DMS153 treated with DMSO at 0.1 percent for 48 hours (cell line): ENCODE results near the gene TRIP4.

Experiments
- DNase-seq: peaks from one replicate; lab custom pipeline; 2025; ENCODE audit not compliant: unreplicated experiment; lab: John Stamatoyannopoulos, UW

The TRIP4 gene

DNA sequence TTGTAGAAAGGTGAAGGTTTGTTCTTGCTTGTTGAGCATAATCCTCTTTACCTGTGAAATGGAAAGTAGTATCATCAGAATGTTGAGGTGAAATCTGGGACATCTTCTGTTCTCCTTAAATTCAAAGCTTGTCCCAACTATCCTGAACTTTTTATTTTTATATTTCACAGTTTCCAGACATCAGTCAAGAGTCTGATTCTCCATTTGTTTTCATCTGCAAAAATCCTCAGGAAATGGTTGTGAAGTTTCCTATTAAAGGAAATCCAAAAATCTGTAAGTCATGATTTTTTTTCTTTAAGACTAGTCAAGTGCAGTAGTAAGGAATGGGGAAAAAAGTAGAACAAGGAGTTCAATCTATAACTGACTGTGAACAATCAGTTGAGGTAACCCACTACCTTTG is 57.2 kb downstream of the TRIP4 start:
- no peak for DNase-seq

DNA sequence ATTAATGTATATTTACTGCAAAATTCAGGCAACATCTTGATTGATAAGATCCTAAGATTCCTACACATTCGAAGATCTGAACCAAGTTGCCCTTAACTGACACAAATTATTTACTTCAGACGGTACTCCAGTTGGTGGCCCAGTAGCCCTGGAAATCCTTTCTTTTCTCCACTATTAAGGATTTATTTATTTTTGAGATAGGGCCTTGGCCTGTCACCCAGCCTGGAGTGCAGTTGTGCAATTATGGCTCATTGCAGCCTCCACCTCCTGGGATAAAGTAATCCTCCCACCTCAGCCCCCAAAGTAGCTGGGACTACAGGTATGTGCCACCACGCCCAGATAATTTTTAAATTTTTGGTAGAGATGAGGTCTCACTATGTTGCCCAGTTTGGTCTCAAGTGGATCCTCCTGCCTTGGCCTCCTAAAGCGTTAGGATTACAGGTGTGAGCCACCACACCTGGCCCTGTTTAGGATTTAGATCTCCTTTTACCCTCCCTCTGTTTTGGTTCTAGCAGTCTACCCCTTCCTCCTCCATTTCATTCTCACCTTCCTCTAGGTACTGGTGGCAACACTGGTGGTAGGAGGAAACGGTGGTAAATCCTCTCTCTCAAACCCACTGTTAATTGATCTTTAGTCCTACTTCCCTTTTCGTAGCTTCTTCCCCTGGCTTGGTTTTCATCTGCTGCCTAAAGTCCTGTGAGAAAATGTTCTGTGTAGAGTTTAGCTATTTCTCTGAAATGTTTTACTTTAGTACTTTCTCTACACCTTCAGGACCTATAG is 60.1 kb downstream of the TRIP4 start:
- no peak for DNase-seq

DNA sequence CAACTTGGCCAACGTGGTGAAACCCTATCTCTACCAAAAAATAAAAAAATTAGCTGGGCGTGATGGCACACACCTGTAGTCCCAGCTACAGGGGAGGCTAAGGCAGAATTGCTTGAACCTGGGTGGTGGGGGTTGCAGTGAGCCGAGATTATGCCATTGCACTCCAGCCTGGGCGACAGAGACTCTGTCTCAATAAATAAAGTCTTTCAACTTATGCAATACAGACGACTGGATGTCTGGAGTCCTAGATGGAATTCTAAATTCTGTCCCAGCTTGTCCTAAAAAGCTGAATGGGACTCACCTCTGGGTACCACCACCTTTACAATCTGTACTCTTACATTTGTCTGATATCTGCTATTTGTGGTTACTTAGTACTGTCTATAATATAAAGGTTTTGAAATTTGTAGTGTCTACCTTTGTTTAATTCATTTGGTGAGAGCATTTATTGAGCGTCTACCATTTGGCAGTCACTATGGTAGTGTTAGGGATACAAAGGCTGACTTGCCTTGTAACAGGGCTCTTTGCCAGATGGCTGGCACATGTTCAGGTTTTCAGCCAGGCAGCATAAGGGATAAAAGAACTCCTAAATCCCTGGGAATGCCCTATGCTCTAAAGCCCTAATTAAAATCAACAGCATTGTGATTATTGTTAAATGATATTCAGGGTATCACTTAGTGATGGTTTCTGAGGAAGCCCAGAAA is 65.5 kb downstream of the TRIP4 start:
- DNase-seq: peak; percentile 58

DNA sequence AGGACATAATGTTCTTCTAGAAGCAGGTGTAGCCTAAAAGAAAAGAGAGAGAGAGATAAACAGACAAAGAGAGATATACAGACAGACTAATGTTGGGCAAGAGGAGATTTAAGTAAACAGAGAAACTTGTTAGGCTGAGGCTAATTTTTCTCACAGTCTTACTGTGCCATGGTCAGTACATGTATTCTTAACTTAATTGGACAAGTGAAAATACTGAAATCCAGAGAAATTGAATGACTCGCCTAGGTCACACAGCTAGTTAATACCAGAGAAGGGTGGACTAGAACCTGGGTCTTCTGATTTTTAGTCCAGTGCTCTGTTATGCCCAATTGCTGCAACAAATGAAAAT is 66.0 kb downstream of the TRIP4 start:
- no peak for DNase-seq

DNA sequence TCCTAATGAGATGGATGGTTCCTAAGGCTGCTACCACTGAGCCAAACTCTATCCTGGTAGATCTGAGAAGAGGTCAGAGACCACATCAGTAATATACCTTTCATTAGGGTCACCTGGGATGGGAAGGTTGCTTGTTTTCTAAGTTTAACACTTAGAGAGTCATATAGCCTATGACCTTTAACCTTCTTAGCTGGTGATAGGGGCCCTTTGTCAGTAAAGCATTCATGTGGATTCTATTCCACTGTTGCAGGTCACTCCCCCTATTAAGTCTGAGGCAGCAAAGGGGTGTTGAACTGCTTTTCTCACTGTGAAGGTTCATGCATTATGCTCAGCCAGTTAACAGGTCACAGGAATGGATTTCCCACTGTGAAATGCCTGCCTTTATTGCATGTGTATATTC is 66.6 kb downstream of the TRIP4 start:
- DNase-seq: no peak

DNA sequence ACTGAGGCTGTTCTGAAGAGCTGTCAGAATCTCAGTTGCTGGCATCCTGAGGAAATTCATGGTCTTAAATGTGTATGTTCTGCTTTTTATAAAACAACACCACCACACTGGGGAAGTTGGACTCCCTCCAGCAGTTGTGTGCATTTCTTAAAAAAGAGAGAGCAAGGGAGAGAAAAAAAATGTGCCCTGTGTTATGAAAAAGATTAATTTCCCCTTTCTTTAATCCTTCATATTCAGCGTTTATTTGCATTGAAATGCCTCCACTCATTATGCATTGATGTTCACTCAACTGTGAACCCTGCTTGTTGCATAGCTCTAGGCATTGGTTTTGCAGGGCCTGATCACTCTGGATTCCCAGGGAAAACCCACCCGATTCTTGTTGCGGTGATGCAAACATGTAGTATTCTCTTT is 68.3 kb downstream of the TRIP4 start:
- no peak for DNase-seq

DNA sequence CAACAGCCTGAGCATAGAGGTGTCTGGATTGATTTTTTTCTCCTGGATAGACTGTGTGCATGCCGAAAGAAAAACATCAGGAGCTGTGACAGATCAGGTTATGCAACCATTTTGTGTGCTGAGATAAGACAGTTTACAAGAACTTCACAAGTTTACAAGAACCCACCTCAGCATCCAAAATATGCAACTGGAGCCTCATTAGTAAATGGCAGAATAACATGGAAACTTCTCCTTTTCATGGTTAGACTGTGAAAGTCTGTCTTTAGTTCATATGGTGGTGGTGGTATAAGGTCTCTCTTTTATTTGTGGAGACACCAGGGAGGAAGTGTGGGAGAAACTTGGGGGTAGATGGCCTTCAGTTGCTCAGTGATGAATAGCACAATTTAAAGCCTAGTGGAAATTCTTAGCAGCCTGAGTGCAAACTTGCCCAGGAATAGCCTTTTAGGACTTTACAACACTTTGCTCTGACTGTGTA is 69.0 kb downstream of the TRIP4 start:
- DNase-seq: no peak

DNA sequence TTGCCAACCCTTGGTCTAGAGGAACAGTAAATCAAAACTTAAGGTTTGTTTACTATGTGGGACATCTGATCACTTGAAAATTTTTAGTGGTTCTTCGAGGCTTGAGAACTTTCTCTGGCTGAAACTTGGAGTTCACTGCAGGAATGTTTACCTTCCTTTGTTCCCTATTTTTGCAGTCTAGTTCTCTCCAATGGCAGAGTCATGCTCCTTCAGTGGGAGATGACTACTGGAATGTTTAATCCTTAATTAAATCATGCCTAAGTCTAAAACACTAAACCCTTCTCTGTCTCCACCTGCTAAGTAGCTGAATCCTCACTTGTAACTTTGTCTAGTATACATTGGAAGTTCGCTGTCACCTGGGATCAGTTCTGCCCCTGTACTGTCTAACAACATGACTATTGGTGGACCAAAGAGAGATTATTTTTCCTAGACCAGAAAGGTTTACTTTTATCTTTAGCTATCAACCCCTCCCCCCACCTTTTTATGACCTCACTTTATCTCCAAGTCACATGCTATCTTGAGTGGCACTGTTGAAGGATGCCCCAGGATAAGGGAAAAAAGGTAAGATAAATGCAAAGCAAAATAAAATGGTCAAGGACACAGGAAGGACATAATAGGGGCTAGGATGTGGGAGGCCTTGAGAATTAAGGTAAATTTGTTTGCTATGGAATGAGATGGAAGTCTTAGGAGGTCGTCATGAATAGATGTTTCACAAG is 71.6 kb downstream of the TRIP4 start:
- no peak for DNase-seq

DNA sequence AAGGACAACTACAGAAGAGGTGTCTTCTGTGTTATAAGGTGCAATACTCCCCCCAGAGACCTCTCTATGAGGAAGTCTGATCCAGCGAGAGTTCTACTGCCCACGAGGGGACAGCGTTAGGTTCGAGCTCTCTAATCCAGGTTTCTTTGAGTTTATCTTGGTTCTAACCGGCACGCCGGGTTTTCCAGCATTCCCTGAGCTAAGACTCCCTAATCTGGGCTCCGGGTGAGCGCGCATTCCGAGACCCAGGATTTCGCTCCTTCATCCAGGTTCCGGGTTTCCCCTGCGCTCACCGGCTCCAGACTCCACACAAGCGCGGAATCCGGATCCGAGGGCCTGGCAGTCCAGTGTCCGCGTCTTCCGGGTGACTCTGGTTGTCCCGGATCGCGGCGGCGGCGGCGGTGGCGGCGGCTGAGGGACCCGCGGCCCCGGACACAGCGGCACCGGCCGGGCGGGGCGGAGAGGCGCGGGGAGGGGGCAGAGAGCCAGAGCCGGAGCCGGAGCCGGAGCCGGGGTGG is 72.6 kb downstream of the TRIP4 start, which contains the start of gene ZNF609:
Gene ZNF609 (plus strand): TSS at position 373 of the 518 bp plus-strand sequence. CDS start 38,842 bp downstream, outside the sequence.
- peak; percentile 57 for DNase-seq

DNA sequence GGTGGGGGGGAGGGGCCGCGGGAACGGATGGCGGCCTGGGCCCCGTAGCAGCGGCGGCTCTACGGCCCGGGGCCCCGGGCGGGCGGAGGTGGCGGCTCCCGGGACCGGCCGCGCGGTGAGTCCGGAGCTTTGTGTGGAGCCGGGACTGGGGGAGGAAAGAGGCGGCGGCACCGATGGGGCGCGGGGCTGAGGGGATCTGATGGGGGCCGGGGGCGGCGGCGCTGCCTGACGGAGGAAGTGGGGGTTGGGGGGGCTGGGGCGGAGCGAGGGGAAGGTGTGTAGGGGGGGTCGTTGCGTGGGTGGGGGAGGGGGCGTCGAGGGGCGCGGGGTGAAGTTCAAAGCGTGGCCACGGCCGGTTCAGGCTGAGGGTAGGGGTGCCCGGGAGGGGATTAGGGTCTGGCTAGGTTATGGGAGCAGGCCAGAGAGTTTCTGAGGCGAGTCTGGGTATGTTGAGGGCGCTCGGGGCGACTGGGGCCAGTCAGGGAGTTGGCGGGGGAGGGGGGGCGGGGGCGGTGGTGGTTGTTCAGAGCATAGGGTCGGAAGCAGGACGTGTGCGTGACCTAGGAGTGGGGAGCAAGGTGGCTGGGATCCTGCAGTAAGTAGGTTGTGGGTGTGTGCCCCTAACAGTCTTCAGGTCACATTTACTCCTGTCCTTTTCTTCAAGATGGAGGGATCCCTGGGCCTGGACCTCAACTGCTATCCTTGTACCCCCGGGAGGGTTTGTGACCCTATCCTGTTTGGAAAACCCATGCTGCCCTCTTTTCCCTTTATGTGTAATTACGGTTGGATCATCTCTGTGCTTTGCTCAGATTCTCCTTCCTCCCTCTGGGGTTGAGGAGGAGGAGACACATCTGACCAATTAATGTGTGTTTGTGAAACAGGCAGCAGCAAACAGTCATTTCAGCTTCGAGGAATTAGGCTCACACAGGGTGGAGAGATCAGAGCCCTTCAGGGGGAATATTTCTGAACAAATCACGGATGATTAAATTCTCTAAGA is 73.4 kb downstream of the TRIP4 start:
- peak; percentile 26 for DNase-seq

DNA sequence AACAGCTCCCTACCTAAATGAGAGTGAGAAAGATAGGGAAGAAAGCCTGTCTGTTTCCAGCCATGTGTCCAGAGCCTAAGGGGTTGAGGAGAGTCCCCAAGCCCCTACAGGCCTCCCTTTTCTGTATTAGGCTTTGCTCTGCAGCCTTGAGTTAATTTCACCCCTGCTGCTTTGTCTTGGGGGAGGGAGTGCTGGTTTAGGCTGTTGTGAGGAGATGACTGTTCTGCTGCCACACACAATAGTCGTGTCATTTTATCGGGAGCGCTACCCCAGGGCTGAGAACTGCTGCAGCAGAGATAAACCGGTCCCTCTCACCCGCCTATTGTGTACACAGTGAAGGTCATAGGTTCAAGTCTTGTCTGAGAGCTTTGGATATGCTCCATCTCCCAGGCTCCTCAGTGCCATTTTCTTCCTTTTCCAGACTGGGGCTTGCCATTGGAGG is 74.1 kb downstream of the TRIP4 start:
- DNase-seq: no peak

DNA sequence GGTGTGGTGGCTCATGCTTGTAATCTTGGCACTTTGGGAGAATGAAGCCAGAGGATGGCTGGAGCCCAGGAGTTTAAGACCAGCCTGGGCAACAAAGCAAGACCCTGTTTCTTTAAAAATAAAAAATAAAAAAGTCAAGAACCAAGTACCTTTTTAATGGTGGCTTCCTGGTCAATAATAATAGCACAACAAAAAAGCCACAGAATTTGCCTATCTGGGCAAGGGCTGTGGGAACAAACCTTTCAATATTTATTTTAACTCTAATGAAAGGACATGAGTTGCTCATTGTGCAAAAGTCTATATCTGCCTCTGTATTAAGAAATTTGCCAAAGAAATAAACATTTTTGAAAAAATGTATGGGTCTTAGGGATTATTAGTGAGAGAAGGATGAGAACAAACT is 74.9 kb downstream of the TRIP4 start:
- DNase-seq: no peak

DNA sequence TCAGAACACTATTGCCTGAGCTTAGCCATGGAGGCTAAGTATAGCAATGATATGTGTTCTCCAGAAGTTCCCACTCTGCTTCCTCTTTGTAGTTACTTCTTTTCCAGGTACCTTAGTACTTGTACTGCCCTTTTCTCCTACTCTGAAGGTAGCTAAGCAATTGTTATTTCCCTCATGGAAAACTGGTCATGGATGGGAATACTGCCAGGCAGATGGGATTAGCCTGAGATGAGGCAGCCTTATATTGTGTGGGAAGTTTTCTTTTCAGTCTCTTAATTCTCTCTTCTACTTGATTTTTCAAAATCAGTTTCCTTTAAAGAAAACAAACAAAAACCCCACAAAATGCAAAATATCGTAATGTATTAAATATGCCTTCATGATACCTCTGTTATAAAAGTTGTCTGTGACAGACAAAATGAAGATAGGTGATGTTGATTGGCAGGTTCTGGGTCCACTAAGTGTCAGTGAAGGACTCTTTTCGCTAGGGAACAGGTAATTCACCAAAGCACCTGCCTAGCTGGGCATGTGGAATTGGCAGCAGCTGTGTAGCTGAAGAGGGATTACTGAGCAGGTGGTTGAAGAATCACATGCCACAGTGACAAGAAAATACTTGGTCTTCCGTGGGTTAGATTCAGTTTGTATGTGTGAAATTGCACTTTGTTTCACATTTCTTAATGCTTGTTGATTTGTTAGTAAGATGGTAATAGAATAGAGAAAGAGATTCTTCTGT is 76.8 kb downstream of the TRIP4 start:
- no peak for DNase-seq

DNA sequence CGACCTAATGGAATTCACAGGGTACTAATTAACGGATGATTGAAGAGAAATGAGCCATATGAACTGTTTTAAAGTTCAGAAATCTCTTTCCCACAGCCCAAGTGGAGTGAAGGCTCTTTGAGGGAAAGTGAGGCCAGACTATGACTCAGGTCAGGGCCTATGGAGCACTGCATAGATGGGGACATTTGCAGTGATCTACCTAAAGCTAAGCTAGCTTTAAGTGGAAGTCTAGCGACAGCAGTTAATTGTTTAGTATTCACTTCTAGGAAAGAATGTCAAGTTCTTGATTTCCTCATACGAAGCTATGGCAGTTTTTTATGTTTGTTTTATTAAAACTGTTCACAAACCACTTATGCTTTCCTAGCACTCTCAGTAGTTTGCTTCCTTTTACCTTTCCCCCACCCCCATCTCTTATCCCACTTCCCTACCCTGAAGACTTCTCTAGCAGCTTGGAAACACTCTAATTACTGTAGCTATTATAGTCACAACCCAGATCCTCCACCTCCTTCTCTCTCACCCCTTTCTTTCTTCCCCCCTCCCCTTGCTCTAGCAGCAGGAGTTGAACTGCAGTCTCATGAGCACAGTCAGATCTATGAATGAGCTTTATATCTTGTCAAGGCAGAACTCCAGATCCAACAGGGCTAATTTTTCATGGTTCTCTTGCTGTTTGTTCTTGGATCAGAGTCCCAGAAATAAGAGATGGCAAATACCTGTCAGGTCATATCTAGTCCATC is 78.9 kb downstream of the TRIP4 start:
- no peak for DNase-seq

DNA sequence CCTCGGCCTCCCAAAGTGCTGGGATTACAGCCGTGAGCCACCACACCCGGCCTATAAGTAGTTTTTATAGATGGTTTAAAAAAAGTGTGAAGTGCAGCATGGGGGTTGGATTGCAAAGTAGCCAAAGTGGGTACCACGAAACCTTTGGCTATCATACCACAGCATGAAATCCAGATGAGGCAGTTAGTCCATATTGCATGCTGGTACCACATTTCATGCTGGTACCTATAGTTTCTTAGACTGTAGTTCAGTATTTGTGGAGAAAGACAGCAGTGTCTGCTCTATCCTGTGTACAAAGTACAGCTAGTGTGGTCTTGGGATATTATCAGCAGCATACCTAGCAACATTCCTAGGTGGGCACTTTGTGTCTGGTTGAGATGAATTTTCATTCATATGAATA is 84.5 kb downstream of the TRIP4 start:
- DNase-seq: no peak

DNA sequence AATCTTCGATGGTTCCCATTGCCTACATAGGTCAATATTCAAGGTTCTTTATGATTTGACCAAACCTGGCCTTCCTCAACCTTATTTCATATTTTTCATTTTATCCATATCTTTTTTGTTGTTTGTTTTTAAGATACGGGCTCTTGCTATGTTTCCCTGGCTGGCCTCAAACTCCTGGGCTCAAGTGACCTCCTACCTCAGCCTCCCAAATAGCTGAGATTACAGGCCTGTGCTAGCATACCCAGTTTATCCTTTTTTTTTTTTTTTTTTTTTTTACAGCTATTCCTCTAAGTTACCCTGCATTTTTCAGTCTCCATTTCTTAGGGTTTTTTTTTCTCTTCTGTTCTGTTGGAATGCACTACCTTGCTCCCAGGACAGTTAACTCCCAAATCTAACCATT is 87.2 kb downstream of the TRIP4 start:
- no peak for DNase-seq

DNA sequence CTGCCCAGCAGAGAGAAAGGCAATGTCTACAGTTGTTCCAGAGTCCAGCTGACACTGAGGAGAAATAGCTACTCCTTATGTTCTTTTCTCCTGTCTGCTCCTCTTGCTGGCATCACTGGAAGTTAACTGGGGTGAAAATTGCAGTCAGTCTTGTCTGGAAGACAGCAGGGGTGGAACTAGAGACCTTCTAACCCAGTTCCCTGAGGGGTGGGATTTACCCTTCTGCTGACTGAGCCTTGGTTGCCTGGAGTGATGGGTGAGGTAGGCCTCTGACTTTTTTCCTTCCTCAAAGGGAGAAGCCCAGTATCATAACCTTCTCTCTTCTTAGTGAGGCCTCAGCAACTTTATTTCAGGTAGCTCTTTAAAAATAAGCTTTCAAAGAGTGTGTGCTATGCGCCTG is 88.9 kb downstream of the TRIP4 start:
- no peak for DNase-seq

DNA sequence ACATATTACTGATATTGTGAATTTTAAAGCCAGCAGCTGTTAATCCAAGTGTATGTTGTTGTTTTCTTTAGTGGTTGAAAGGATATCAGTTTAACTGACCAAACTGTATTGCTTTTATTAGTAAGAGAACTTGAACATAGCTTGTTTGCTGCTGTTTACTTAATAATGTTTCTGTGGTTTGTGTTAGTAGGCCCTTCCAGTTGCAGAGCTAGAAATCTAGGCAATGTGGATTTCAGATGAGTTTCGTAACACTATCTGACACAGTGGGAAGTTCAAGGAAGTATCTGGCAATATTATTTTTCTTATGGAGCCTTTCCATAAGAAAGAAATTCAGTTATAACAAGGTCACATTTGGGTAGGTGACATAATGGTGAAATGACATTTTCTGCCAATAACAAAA is 91.2 kb downstream of the TRIP4 start:
- DNase-seq: no peak

DNA sequence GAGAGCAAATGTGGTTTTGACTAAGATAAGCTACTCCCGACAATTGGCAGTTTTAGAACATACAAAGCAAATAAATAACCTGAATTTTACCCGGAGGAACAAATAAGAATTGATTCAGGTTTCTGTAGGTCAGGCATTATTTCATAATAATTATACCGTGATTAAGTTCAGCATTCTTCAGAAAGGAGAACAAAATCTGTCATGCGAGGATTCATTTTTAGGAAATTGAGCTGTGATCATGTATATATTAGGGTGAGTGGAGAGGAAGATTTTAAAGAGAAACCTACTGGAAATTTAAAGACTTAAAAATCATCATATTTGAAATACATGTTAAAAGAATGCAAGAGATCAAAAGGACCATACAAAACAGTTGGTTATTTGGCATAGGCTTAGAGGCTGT is 93.3 kb downstream of the TRIP4 start:
- no peak for DNase-seq
